ENCODE measurements around the gene DENND2D. TPM values are rescaled to one million over a fixed set of nuclear protein-coding genes. Genes with fewer than 3 reads are reported as not detected.
A peak's percentile ranks its signal among the peaks of the same experiment; 100 is the strongest.

DENND2D gene
- total and polyA plus RNA-seq, 9 of the 15 experiments (the other 6 are each of a cell fraction or from before 2014, with no cell fraction given), result 0.08 to 0.44 (median 0.13) TPM; not detected in 6

GRCh38 chr1:111139956-111140679 lies 60.3 kb downstream of the DENND2D start, which contains the start of the genes CEPT1 and DRAM2 (continued):
- no peak for TF ChIP-seq CBX3 (IDR thresholded peaks at IDR 0.05; ENCODE audit: borderline replicate concordance in 1 of 2, low read length in 2 of 2)
- TF ChIP-seq ZNF766 (CRISPR knock-in tag; conservative IDR thresholded peaks at IDR 0.05), result peak; percentile 90
- 0 out of 2 replicates have a peak, but pooled peaks have one; percentile 21 for TF ChIP-seq NR2C2 (CRISPR knock-in tag; IDR thresholded peaks at IDR 0.05)
- TF ChIP-seq NR2C2 (tag; IDR thresholded peaks at IDR 0.05), result peak; percentile 69
- TF ChIP-seq ARID1B (IDR thresholded peaks at IDR 0.05), result peak; percentile 41; the same call in 1 of the 2 replicates
- TF ChIP-seq TBP (optimal IDR thresholded peaks at IDR 0.05; ENCODE audit: low read depth, low read length), result peak; percentile 87
- TF ChIP-seq TCFL5 (CRISPR knock-in tag; conservative IDR thresholded peaks at IDR 0.05), result no peak
- peak; percentile 85; the same call in 1 of the 2 replicates for TF ChIP-seq CTBP1 (IDR thresholded peaks at IDR 0.05; ENCODE audit: borderline replicate concordance)
- peak; percentile 50; the same call in 1 of the 2 replicates for TF ChIP-seq GTF2F1 (IDR thresholded peaks at IDR 0.05; ENCODE audit: low read depth, low read length)
- peak; percentile 88 for TF ChIP-seq POLR2AphosphoS5 (IDR thresholded peaks at IDR 0.05; ENCODE audit: control insufficient read depth, insufficient read depth, low read depth, low read length)
- no peak for TF ChIP-seq ARNT (IDR thresholded peaks at IDR 0.05)
- TF ChIP-seq SETDB1 (IDR thresholded peaks at IDR 0.05; ENCODE audit: low read length), result peak; percentile 53
- TF ChIP-seq MEF2D (tag; conservative IDR thresholded peaks at IDR 0.05; ENCODE audit: low read depth), result 0 out of 2 replicates have a peak, but pooled peaks have one; percentile 25
- no peak for TF ChIP-seq U2AF1 (optimal IDR thresholded peaks at IDR 0.05; ENCODE audit: low read depth, low read length)
- no peak for TF ChIP-seq KAT7 (CRISPR knock-in tag; IDR thresholded peaks at IDR 0.05; ENCODE audit: borderline replicate concordance)
- no peak for TF ChIP-seq MAFK (IDR thresholded peaks at IDR 0.05; ENCODE audit: low read length)
- TF ChIP-seq, protein P1, sequence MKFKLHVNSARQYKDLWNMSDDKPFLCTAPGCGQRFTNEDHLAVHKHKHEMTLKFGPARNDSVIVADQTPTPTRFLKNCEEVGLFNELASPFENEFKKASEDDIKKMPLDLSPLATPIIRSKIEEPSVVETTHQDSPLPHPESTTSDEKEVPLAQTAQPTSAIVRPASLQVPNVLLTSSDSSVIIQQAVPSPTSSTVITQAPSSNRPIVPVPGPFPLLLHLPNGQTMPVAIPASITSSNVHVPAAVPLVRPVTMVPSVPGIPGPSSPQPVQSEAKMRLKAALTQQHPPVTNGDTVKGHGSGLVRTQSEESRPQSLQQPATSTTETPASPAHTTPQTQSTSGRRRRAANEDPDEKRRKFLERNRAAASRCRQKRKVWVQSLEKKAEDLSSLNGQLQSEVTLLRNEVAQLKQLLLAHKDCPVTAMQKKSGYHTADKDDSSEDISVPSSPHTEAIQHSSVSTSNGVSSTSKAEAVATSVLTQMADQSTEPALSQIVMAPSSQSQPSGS (CRISPR knock-in tag; IDR thresholded peaks at IDR 0.05), result no peak
- TF ChIP-seq XRCC3 (IDR thresholded peaks at IDR 0.05), result no peak
- 0 out of 2 replicates have a peak, but pooled peaks have one; percentile 8 for TF ChIP-seq ZNF707 (CRISPR knock-in tag; conservative IDR thresholded peaks at IDR 0.05)
- no peak for TF ChIP-seq NFATC3 (IDR thresholded peaks at IDR 0.05)
- TF ChIP-seq POLR2B (IDR thresholded peaks at IDR 0.05; ENCODE audit: low read depth, partially characterized antibody), result peak; percentile 92
- TF ChIP-seq, protein P2, sequence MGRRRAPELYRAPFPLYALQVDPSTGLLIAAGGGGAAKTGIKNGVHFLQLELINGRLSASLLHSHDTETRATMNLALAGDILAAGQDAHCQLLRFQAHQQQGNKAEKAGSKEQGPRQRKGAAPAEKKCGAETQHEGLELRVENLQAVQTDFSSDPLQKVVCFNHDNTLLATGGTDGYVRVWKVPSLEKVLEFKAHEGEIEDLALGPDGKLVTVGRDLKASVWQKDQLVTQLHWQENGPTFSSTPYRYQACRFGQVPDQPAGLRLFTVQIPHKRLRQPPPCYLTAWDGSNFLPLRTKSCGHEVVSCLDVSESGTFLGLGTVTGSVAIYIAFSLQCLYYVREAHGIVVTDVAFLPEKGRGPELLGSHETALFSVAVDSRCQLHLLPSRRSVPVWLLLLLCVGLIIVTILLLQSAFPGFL (CRISPR knock-in tag; IDR thresholded peaks at IDR 0.05), result no peak
- TF ChIP-seq TAF9B (IDR thresholded peaks at IDR 0.05; ENCODE audit: partially characterized antibody), result peak; percentile 84
- peak; percentile 73 for TF ChIP-seq SMAD1 (IDR thresholded peaks at IDR 0.05; ENCODE audit: low read depth, low read length, partially characterized antibody)
- TF ChIP-seq TRIM28 (IDR thresholded peaks at IDR 0.05), result no peak
- TF ChIP-seq CREM (IDR thresholded peaks at IDR 0.05; ENCODE audit: low read depth), result peak; percentile 56
- TF ChIP-seq GATAD2B (IDR thresholded peaks at IDR 0.05; ENCODE audit: borderline replicate concordance), result no peak; the same call in 1 of the 2 replicates
- no peak for TF ChIP-seq RBM39 (optimal IDR thresholded peaks at IDR 0.05; ENCODE audit: low read depth, low read length)
- TF ChIP-seq ETV1 (tag; conservative IDR thresholded peaks at IDR 0.05; ENCODE audit: low read depth), result no peak
- no peak for TF ChIP-seq SIRT6 (IDR thresholded peaks at IDR 0.05; ENCODE audit: low read depth, low read length)

Measured in K562 (cell line).